B cell (primary cell): ENCODE measurements around the gene EVX1. TPM values are rescaled to one million over a fixed set of nuclear protein-coding genes. Genes with fewer than 3 reads are reported as not detected.

ENCODE experiments used
- ATAC-seq: fragments of 200-7000 bp; cut with Tn5 transposase; one replicate; pipeline ENCODE4 v1.10.0; 2021; ENCODE audit warnings: low read depth, mild to moderate bottlenecking, moderate number of reproducible peaks, moderate library complexity
- CTCF ChIA-PET: fragments of 350-600 bp; sonication (Branson Sonifier 250); formaldehyde crosslinking; loops from one replicate; lab custom pipeline; 2021; ENCODE audit warnings: antibody characterized with exemption, inconsistent platforms; lab: Charles Lee
- POLR2A ChIA-PET: fragments of 350-600 bp; sonication (Branson Sonifier 250); formaldehyde crosslinking; loops from one replicate; lab custom pipeline; 2021; ENCODE audit warnings: antibody characterized with exemption; lab: Charles Lee
- DNase-seq: peaks from one replicate; pipeline ENCODE4 v3.0.0; 2013
- H2AFZ ChIP-seq: 2 replicates; pipeline ENCODE4 v1.6.1; 2012; ENCODE audit warnings: mild to moderate bottlenecking, low read depth, low read length; ENCODE audit not compliant: insufficient read depth, poor library complexity, severe bottlenecking
- H3K27ac ChIP-seq, 2 donors: 1 replicate in 1 of 2; 2 replicates in 1 of 2; pipeline ENCODE4 v1.5.1; 2012 to 2013; ENCODE audit warnings: low read length in 2 of 2, mild to moderate bottlenecking in 2 of 2, moderate library complexity in 1 of 2
- H3K27me3 ChIP-seq, 4 experiments: fragments of 200-600 bp in 1 of 4; sonication (generic) in 1 of 4; replicated peaks in 1 of 4; 1 replicate in 2 of 4; 2 replicates in 2 of 4; pipeline versions ENCODE4 v1.6.1 to v1.7.0; 2013 to 2016; ENCODE audit warnings: low read length in 3 of 4, mild to moderate bottlenecking in 2 of 4, mixed read lengths in 1 of 4, moderate library complexity in 1 of 4; ENCODE audit not compliant: insufficient read depth in 4 of 4, control insufficient read depth in 3 of 4; ENCODE audit errors: control extremely low read depth in 1 of 4
- H3K36me3 ChIP-seq, 2 experiments: replicated peaks in 1 of 2; 1 replicate in 1 of 2; 2 replicates in 1 of 2; pipeline versions ENCODE4 v1.6.1 to v1.7.1; 2013; ENCODE audit warnings: low read length in 1 of 2; ENCODE audit not compliant: insufficient read depth in 2 of 2, control insufficient read depth in 1 of 2; ENCODE audit errors: control extremely low read depth in 1 of 2, extremely low read depth in 1 of 2
- H3K4me1 ChIP-seq, 2 donors: fragments of 200-600 bp in 1 of 2; sonication (generic) in 1 of 2; 1 replicate in 1 of 2; 2 replicates in 1 of 2; pipeline versions ENCODE4 v1.5.1 to v1.6.1; 2013 to 2017; ENCODE audit warnings: low read length in 2 of 2; ENCODE audit not compliant: control insufficient read depth in 2 of 2, insufficient read depth in 2 of 2
- H3K4me2 ChIP-seq: replicated peaks from 2 replicates; pipeline ENCODE3; 2012; ENCODE audit warnings: mild to moderate bottlenecking, low read depth, low read length; ENCODE audit not compliant: poor library complexity, severe bottlenecking
- H3K4me3 ChIP-seq, 5 experiments: fragments of 200-600 bp in 1 of 5; sonication (generic) in 1 of 5; 1 replicate in 3 of 5; 2 replicates in 2 of 5; pipeline versions ENCODE4 v1.5.1 to v1.7.0; 2011 to 2016; ENCODE audit warnings: low read length in 4 of 5, mild to moderate bottlenecking in 4 of 5, low read depth in 2 of 5, control low read depth in 1 of 5, moderate library complexity in 1 of 5; ENCODE audit not compliant: insufficient read depth in 1 of 5; ENCODE audit errors: control extremely low read depth in 1 of 5, extremely low read depth in 1 of 5
- H3K79me2 ChIP-seq: fragments of 200-600 bp; sonication (generic); one replicate; pipeline ENCODE4 v1.6.0; 2016; ENCODE audit warnings: low read length; ENCODE audit not compliant: control insufficient read depth, insufficient read depth
- H3K9ac ChIP-seq: fragments of 200-600 bp; sonication (generic); 2 replicates; pipeline ENCODE4 v1.6.1; 2017; ENCODE audit warnings: mild to moderate bottlenecking, low read length, moderate library complexity
- H3K9me3 ChIP-seq, 3 donors: one replicate each; pipeline versions ENCODE4 v1.6.1 to v1.7.1; 2013; ENCODE audit warnings: low read length in 2 of 3; ENCODE audit not compliant: control insufficient read depth in 2 of 3, insufficient read depth in 1 of 3; ENCODE audit errors: control extremely low read depth in 1 of 3
- H4K20me1 ChIP-seq: 2 replicates; pipeline ENCODE4 v1.6.0; 2012; ENCODE audit warnings: mild to moderate bottlenecking, low read length; ENCODE audit not compliant: insufficient read depth, control insufficient read depth, poor library complexity, severe bottlenecking
- H3K27ac Mint-ChIP-seq: one replicate; pipeline ENCODE4 v1.8.0; 2021; ENCODE audit warnings: mixed read lengths
- H3K27me3 Mint-ChIP-seq: one replicate; pipeline ENCODE4 v1.8.0; 2021; ENCODE audit warnings: mixed read lengths
- H3K4me1 Mint-ChIP-seq: one replicate; pipeline ENCODE4 v1.8.0; 2021; ENCODE audit warnings: mixed read lengths
- H3K4me3 Mint-ChIP-seq: one replicate; pipeline ENCODE4 v1.8.0; 2021; ENCODE audit warnings: mixed read lengths
- H3K9me3 Mint-ChIP-seq: one replicate; pipeline ENCODE4 v1.8.0; 2022; ENCODE audit warnings: mixed read lengths; ENCODE audit not compliant: insufficient read depth
- EZH2 ChIP-seq: IDR thresholded peaks from 2 replicates; pipeline ENCODE4 v1.6.1; 2012; ENCODE audit warnings: borderline replicate concordance, low read depth, mild to moderate bottlenecking, moderate library complexity, low read length; ENCODE audit not compliant: insufficient read depth, poor library complexity, severe bottlenecking
- WGBS: methylation state at CpG from one replicate; pipeline ENCODE4 v1.1.5; 2013; ENCODE audit warnings: missing lambda C conversion rate; ENCODE audit not compliant: insufficient coverage; 5-methylcytosine and 5-hydroxymethylcytosine counted together
- intact Hi-C: fragments of 100-400 bp; cut with micrococcal nuclease; formaldehyde crosslinking; loops from one replicate; pipeline ENCODE4 v1.10.0; 2022
- polyA plus RNA-seq: library from polyadenylated mRNA; depleted of rRNA; stranded (reverse); fragments of >200 nt; gene quantifications from 2 replicates; pipeline ENCODE4 v1.2.3, GENCODE V29; 2012
- total RNA-seq, 2 donors: library from RNA; stranded (reverse); fragments of 120-200 nt in 1 of 2; gene quantifications; 1 replicate in 1 of 2; 2 replicates in 1 of 2; pipeline versions ENCODE4 v1.2.3 to v1.2.4, GENCODE V29; 2013 to 2022
- TF ChIP-seq, protein P1 (sequence below): fragments of 200-600 bp; IDR thresholded peaks from one replicate; pipeline ENCODE4 v1.8.0; 2022; ENCODE audit warnings: antibody characterized with exemption, mild to moderate bottlenecking

Gene EVX1
- total and polyA plus RNA-seq, 2 donors (not counting 1 experiment from before 2014, with no cell fraction given), result not detected

DNA sequence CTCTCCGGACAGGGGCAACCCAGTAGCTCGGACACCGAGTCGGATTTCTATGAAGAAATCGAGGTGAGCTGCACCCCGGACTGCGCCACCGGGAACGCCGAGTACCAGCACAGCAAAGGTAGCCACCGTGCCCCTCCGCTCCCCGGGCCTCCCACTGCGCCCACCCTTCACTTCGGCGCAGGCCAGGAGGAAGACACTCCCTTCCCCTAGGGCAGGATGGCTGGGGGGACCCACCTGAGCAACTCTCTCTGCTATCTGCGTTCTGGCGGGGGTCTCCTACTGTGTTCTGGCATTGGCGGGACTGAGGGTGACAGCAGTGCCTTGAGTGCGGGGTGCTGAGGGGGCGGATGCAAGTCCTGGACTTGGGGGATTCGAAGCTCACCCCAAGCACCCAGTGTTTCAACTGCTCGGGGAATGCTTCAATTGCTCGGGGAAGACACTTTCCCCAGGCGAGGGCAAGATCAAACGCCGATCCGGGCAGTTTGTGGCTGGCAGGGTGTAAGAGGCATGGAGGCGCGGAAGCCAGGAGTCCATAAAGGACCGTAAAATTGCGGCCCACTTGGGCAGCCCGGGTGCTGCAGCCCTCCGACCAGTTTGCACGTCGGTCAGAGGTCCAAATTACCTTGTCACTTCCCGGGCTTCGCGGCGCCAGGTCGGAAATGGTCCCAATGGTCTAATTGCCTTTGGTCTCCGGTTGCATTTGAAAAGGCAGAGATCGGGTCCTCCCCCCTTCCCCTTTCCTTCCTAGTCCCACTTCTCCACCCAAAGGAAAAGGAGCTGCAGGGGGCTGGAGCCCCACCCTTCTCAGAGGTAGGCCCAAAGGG is 950 bp downstream of the EVX1 start:
- Histone ChIP-seq H3K4me1 (peaks cover 32 to 67% of the 10 kb centered on the region in 2 donors), H3K9me3 (peaks cover 0 to 86% (median 5%) of the 10 kb centered on the region in 3 donors), H2AFZ (no peak overlapping the region), H4K20me1 (no peaks in the 10 kb centered on the region), H3K9ac (no peak overlapping the region), H3K79me2 (no peaks in the 10 kb centered on the region), H3K36me3 (no peaks in the 10 kb centered on the region), H3K27ac (no peak overlapping the region), H3K4me2 (peak overlapping the region; percentile 38), H3K4me3 (no peak overlapping the region), H3K27me3 (peaks cover 0 to 97% (median 76%) of the 10 kb centered on the region in 4 experiments)
- no peaks in the 10 kb centered on the region for H3K9me3 Mint-ChIP-seq
- no peak for ATAC-seq
- H3K4me1 Mint-ChIP-seq, result peaks cover 22% of the 10 kb centered on the region
- intact Hi-C loops, result loop anchor here (5.0 kb wide), 2 partner anchors 46 to 1391 kb away; no protein-coding TSS in a partner anchor
- peak overlapping the region; percentile 16 for H3K27ac Mint-ChIP-seq
- TF ChIP-seq, protein P1, sequence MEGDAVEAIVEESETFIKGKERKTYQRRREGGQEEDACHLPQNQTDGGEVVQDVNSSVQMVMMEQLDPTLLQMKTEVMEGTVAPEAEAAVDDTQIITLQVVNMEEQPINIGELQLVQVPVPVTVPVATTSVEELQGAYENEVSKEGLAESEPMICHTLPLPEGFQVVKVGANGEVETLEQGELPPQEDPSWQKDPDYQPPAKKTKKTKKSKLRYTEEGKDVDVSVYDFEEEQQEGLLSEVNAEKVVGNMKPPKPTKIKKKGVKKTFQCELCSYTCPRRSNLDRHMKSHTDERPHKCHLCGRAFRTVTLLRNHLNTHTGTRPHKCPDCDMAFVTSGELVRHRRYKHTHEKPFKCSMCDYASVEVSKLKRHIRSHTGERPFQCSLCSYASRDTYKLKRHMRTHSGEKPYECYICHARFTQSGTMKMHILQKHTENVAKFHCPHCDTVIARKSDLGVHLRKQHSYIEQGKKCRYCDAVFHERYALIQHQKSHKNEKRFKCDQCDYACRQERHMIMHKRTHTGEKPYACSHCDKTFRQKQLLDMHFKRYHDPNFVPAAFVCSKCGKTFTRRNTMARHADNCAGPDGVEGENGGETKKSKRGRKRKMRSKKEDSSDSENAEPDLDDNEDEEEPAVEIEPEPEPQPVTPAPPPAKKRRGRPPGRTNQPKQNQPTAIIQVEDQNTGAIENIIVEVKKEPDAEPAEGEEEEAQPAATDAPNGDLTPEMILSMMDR, result no peak
- no peak for TF ChIP-seq EZH2
- H3K27me3 Mint-ChIP-seq, result peaks cover 71% of the 10 kb centered on the region
- POLR2A ChIA-PET, result no interaction called here
- CTCF ChIA-PET, result no interaction called here
- H3K4me3 Mint-ChIP-seq, result peak overlapping the region; percentile 41
- WGBS, result 11% methylated on average over 37 of the region's 43 CpGs
- peak; percentile 27 for DNase-seq
